Measurements from ENCODE around the gene ACBD5.
A peak's percentile ranks its signal among the peaks of the same experiment; 100 is the strongest.
"Not testable (repeated sequence)": the region's sequence is repeated elsewhere in the genome, so short reads cannot be mapped to it uniquely, and the experiment has no call there.

Gene ACBD5

GRCh38 chr10:27241010-27241651 is 534 bp upstream of the ACBD5 start:
- peak; percentile 25 for DNase-seq (ENCODE audit: low spot score)

GRCh38 chr10:27237531-27237930 is 3.1 kb downstream of the ACBD5 start:
- not testable (repeated sequence) for DNase-seq (ENCODE audit: low spot score)

- not testable (repeated sequence) for DNase-seq (ENCODE audit: low spot score)
Observed at GRCh38 chr10:27236589-27237128, 3.9 kb downstream of the ACBD5 start.

DNA sequence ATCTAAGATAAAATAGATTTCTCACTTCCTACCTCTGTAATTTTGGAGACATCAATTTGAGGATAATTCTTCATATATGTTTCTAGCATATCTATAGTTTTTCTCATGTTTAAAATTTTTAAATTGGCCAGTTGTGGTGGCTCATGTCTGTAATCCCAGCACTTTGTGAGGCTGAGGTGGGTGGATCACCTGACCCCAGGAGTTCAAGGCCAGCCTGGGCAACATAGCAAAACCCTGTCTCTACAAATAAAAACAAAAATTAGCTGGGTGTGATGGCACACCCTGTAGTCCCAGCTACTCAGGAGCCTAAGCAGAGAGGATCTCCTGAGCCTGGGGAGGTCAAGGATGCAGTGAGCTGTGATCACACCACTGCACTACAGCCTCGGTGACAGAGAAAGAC is 4.9 kb downstream of the ACBD5 start:
- DNase-seq (ENCODE audit: low spot score) = no peak

- DNase-seq (ENCODE audit: low spot score) = no peak
Observed at GRCh38 chr10:27230022-27230421, 10.6 kb downstream of the ACBD5 start.

DNA sequence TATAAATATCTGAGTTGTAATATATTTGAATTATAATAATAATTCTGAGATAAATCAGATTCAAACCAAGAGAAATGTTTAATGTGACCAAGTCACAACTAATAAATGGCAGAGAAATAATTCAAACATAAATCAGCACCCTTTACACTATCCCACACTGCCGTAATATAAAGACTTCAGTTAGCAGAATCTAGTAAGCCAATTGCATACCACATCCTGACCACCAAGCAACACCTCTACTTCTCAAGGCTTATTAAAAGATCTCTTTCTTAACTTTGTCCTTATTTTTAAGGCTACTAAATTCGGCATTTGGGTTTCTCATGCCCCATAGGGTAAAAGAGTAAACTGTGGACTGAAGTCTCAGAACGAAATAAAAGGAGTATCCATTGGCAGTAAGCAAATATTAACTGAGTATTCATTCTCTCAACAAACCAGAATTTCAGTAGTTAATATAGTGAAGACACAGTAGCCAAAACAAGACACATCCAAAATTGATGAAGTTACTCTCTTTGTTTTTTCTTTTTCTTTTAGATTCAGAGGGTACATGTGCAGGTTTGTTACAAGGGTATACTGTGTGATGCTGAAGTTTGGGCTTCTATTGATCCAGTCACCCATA is 14.8 kb downstream of the ACBD5 start:
- DNase-seq (ENCODE audit: low spot score) = no peak

DNA sequence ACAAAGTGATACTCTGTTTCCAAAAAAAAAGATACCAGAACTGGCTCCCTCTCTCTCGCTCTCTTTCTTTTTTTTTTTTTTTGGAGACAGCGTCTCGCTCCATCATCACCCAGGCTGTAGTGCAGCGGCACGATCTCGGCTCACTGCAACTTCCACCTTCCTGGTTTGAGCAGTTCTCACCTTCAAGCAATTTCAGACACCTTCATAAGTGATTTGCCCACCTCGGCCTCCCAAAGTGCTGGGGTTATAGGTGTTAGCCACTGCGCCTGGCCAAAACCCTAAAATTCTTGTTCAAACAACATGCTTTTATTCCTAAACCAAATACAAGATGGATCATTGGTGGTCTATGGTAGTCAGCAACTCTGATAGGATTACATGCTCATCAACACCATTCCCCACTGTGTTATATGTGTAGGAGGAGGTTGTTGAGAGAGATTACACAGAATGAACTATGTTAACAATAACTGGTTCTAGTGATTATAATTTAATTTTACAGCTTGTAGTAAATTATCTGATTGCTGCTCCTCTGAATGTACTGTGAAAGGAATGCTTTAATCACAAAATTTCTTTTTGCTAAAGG is 15.5 kb downstream of the ACBD5 start:
- DNase-seq (ENCODE audit: low spot score) = no peak

- DNase-seq (ENCODE audit: low spot score) = peak; percentile 10
Observed at GRCh38 chr10:27223964-27224363, 16.6 kb downstream of the ACBD5 start.

GRCh38 chr10:27207350-27207749 is 33.2 kb downstream of the ACBD5 start:
- no peak for DNase-seq (ENCODE audit: low spot score)

DNA sequence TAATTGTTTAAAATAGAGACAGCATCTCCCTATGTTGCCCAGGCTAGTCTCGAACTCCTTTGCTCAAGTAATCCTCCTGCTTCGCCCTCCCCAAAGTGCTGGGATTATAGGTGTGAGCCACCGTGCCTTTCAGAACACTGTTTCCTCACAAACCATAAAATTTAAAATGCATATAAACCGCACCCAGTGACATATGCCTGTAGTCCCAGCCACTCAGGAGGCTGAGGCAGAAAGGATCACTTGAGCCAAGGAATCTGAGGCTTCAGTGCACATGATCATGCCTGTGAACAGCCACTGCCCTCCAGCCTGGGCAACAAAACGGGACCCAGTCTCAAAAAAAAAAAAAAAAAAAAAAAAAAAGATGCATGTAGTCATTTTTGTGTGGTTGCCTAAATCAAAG is 36.8 kb downstream of the ACBD5 start:
- no peak for DNase-seq (ENCODE audit: low spot score)

DNA sequence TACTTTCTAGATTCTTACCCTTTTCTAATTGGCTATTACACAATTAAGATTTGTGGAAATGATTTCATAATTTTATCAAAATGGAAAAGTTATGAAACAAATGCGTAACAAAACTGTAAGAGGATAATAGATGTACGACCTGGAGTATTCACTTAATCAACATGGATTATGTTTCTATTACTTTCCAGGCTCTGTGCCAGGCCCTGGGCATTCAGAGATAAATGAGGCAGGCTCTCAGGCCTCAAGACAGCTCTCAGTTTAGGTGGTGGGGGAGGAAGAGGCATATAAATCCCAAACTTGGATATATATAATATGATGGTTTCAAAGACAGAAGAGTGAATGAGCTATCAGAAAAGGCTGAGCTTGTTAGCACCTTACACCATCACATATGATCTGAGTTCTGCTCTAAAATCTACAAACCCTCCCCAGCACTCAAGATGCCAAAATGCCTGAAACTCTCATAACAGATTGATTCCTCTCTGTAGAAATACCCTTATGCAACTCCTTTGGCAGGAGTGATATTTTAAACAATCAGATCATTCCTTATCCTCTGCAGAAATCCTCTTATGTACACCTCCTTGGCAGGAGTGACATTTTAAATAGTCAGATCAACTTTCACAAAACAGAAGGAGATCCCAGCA is 42.5 kb downstream of the ACBD5 start:
- peak; percentile 6 for DNase-seq (ENCODE audit: low spot score)

- DNase-seq (ENCODE audit: low spot score) = peak; percentile 13
Observed at GRCh38 chr10:27192284-27192683, 48.3 kb downstream of the ACBD5 start.

GRCh38 chr10:27190508-27190907 is 50.1 kb downstream of the ACBD5 start:
- DNase-seq (ENCODE audit: low spot score) = no peak

DNA sequence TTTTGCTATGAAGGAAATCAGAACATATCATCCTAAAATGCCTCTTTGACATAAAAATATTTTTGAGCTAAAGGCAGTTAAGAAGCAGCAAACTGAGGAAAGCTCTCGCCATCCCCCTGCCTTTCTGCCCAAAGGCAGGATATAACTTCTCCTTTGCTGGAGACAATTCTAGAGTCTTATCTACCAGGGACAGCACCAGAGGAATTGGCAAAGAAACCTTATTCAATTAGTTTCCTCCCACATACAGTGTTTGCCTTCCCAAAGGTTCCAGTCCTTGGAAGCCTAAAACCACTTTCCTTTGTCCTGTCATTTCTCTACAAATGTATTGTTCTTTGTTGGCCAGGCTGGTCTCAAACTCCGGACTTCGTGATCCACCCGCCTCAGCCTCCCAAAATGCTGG is 51.7 kb downstream of the ACBD5 start:
- no peak for DNase-seq (ENCODE audit: low spot score)

DNA sequence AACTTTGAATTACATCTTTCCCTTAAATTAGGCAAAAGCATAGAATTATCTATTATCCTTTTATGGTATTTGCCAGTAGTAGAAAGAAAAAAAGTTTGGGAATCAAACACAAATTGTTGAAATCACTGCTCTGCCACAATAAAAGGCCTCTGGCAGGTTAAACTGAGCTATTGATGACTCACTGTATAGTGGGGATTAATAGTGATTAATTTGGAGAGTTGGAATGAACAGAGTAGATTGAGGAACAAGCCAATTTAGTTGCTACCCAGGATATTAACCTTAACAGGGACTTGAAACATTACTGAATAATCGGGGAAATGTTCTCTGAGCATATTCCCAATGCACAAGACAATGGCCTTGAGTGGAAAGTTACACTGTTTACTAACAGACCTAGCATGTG is 52.3 kb downstream of the ACBD5 start:
- no peak for DNase-seq (ENCODE audit: low spot score)

DNA sequence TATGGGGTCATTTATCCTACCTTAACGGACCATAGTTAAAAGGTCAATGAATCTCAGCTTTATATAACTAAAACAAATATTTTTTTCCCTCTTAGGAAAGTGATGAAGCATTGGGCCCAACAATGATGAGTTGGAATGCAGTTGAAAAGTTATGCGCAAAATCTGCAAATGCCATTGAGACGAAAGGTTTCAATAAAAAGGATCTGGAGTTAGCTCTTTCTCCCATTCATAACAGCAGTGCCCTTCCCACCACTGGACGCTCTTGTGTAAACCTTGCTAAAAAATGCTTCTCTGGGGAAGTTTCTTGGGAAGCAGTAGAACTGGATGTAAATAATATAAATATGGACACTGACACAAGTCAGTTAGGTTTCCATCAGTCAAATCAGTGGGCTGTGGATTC is 70.7 kb downstream of the ACBD5 start:
- DNase-seq (ENCODE audit: low spot score) = no peak

- no peak for DNase-seq (ENCODE audit: low spot score)
Observed at GRCh38 chr10:27158421-27158820, 82.2 kb downstream of the ACBD5 start.

DNA sequence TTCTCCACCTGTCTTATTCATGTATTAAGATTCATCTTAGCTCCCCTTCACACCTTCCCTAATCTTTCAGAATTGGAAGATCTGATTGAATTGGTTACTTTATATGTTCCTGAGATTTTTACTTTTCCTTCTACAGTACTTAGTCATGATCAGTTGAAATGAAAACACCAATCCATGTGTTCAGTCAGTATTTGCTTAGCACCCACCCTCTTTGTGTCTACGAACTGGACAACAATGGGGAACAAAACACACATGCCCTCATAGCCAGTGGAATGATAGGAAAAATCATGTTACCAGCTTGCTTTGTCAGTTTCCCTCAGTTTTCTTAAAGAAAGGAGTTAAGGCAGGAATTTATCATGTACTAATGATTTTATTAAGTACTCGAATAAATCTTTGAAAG is 83.4 kb downstream of the ACBD5 start:
- DNase-seq (ENCODE audit: low spot score) = no peak

- not testable (repeated sequence) for DNase-seq (ENCODE audit: low spot score)
Observed at GRCh38 chr10:27156566-27156965, 84.0 kb downstream of the ACBD5 start.

DNA sequence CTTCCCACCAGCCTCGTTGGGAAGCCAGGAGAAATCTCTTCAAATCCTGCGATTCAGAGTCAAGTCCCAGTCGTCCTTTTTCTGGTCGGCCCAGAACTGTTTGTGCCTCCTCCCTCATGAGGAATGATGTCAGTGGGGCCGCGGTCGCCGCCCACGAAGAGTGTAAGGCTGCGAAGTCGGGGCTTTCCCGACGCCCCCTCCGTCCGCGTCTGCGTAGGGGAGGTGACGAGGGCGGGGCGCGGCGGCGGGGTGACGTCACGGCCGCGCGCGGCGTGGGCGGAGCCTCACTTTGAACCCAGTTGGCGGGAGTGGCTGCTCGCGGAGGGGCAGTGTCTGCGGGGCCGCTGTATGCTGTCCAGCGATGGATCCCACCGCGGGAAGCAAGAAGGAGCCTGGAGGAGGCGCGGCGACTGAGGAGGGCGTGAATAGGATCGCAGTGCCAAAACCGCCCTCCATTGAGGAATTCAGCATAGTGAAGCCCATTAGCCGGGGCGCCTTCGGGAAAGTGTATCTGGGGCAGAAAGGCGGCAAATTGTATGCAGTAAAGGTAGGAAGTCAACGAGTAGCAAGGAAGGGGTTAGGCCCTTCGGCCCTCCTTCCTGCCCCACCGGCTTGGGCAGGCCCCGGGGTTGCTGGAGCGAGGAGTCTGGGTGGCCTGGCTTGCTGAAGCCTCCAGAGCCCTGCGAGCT is 85.4 kb downstream of the ACBD5 start, which contains the start of gene MASTL:
Gene MASTL (plus strand): TSS at position 287 of the 689 bp plus-strand sequence. CDS start 75 bp downstream, at position 362.
- peak; percentile 95 for DNase-seq (ENCODE audit: low spot score)

DNA sequence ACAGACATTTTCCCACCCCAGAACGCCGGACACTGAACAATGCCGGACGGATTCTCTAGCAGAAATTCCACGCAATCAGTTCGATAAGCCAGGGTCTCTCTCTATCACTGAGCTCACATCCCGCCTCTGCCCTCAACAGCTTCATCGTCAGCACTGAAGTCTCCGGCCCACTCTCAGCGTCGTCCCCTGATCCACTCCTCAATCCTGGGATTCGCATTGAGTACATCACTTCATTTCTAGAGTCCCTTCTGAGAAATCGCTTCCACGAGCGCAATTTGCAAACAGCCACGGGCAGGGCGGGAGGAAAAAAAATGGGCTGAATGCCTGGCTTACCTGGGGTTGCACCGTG is 86.8 kb downstream of the ACBD5 start:
- DNase-seq (ENCODE audit: low spot score) = peak; percentile 43

DNA sequence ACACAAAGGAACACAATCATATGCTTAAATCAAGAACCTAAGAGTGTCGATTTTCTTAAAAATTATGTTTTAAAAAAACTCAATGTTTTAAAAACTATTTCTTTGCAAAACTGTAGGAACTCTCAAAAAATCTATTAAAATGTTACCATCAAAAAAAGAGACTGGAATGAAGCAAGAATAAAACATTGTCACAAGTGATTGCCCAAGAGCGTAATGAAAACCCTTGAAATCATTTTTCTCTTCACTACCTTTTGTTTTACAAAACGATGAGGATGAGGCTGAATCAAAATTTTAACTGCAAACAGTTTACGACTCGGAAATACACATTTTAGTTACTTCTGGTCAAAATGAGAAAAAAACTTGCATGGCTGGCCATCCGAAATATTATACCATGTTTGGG is 87.3 kb downstream of the ACBD5 start:
- no peak for DNase-seq (ENCODE audit: low spot score)
